HepG2 (cell line): Measurements from ENCODE around the gene FTL. TPM values are rescaled to one million over a fixed set of nuclear protein-coding genes. Genes with fewer than 3 reads are reported as not detected.

Experiments
- ARNT ChIP-seq: fragments of 450-650 bp; IDR thresholded peaks from 2 replicates; pipeline ENCODE4 v1.6.1; 2017
- CENPT ChIP-seq: sonication (generic); formaldehyde crosslinking; IDR thresholded peaks from 2 replicates; pipeline ENCODE4 v1.8.0; 2022; ENCODE audit warnings: low read depth, mild to moderate bottlenecking, moderate library complexity, missing genetic modification reagents
- CREBL2 ChIP-seq: sonication (generic); formaldehyde crosslinking; IDR thresholded peaks from 2 replicates; pipeline ENCODE4 v1.8.1; 2023; ENCODE audit warnings: missing genetic modification reagents, mild to moderate bottlenecking, borderline replicate concordance
- ERF ChIP-seq: IDR thresholded peaks from 2 replicates; pipeline ENCODE4 v1.6.1; 2018; ENCODE audit warnings: missing biosample characterization, missing genetic modification reagents
- GLMP ChIP-seq: sonication (generic); formaldehyde crosslinking; IDR thresholded peaks from 2 replicates; pipeline ENCODE4 v1.9.0; 2021; ENCODE audit warnings: missing genetic modification reagents, mild to moderate bottlenecking, borderline replicate concordance
- KLF6 ChIP-seq: IDR thresholded peaks from 2 replicates; pipeline ENCODE4 v1.8.0; 2016; ENCODE audit warnings: missing biosample characterization, missing genetic modification reagents
- TAF15 ChIP-seq: fragments of 200-400 bp; formaldehyde crosslinking; IDR thresholded peaks from one replicate; pipeline ENCODE4 v1.6.1; 2018; ENCODE audit warnings: mild to moderate bottlenecking, low read depth, low read length; ENCODE audit not compliant: poor library complexity, severe bottlenecking
- ZBTB3 ChIP-seq: sonication (generic); formaldehyde crosslinking; IDR thresholded peaks from 2 replicates; pipeline ENCODE4 v1.4.0; 2020; ENCODE audit warnings: low read depth, mild to moderate bottlenecking, moderate library complexity, missing genetic modification reagents, borderline replicate concordance
- ZKSCAN8 ChIP-seq: IDR thresholded peaks from 2 replicates; pipeline ENCODE4 v1.6.1; 2016; ENCODE audit warnings: borderline replicate concordance, missing genetic modification reagents, missing compliant biosample characterization
- ZNF282 ChIP-seq: fragments of 450-650 bp; IDR thresholded peaks from 2 replicates; pipeline ENCODE4 v1.6.1; 2018; ENCODE audit not compliant: partially characterized antibody
- ZNF446 ChIP-seq: sonication (generic); formaldehyde crosslinking; IDR thresholded peaks from 2 replicates; pipeline ENCODE4 v1.5.0; 2020; ENCODE audit warnings: mild to moderate bottlenecking, missing genetic modification reagents
- ZNF607 ChIP-seq: sonication (generic); formaldehyde crosslinking; IDR thresholded peaks from 2 replicates; pipeline ENCODE4 v1.5.1; 2020; ENCODE audit warnings: missing genetic modification reagents, mild to moderate bottlenecking, borderline replicate concordance
- ZNF644 ChIP-seq: IDR thresholded peaks from 2 replicates; pipeline ENCODE4 v1.6.1; 2016; ENCODE audit warnings: low read depth
- ZNF773 ChIP-seq: sonication (generic); formaldehyde crosslinking; IDR thresholded peaks from 2 replicates; pipeline ENCODE4 v1.4.0; 2020; ENCODE audit warnings: missing genetic modification reagents, borderline replicate concordance
- polyA plus RNA-seq, 8 experiments: library from polyadenylated mRNA; depleted of rRNA in 3 of 8; stranded (reverse) in 7 of 8; unstranded in 1 of 8; fragments of >200 nt; fragmentation: Illumina TruSeq in 4 of 8; extraction: Trizol in 4 of 8; gene quantifications; 2 replicates each; pipeline versions ENCODE4 v1.2.1 to v1.2.3, GENCODE V29; 2011 to 2016; ENCODE audit warnings: low read depth in 4 of 8, missing spikeins in 1 of 8, mixed read lengths in 1 of 8; ENCODE audit not compliant: insufficient read depth in 1 of 8
- total RNA-seq, 5 experiments: library from RNA; depleted of rRNA; stranded (reverse); fragments of >200 nt; fragmentation: Illumina TruSeq; extraction: Trizol; gene quantifications; 2 replicates each; pipeline ENCODE4 v1.2.3, GENCODE V29; 2016; ENCODE audit warnings: low read depth in 1 of 5
- TF ChIP-seq, protein P1 (sequence below): sonication (generic); formaldehyde crosslinking; IDR thresholded peaks from 2 replicates; pipeline ENCODE4 v1.4.0; 2020; ENCODE audit warnings: missing genetic modification reagents, mild to moderate bottlenecking, borderline replicate concordance
- TF ChIP-seq, protein P2 (sequence below): sonication (generic); formaldehyde crosslinking; IDR thresholded peaks from 2 replicates; pipeline ENCODE4 v1.9.0; 2022; ENCODE audit warnings: missing genetic modification reagents, mild to moderate bottlenecking, borderline replicate concordance
- TF ChIP-seq, protein P3 (sequence below): sonication (generic); formaldehyde crosslinking; IDR thresholded peaks from 2 replicates; pipeline ENCODE4 v1.4.0; 2020; ENCODE audit warnings: mild to moderate bottlenecking, missing genetic modification reagents

FTL gene
- total and polyA plus RNA-seq, 2 of the 13 experiments (the other 11 are each of a cell fraction or from before 2014, with no cell fraction given): 2,721 to 8,800 TPM

DNA sequence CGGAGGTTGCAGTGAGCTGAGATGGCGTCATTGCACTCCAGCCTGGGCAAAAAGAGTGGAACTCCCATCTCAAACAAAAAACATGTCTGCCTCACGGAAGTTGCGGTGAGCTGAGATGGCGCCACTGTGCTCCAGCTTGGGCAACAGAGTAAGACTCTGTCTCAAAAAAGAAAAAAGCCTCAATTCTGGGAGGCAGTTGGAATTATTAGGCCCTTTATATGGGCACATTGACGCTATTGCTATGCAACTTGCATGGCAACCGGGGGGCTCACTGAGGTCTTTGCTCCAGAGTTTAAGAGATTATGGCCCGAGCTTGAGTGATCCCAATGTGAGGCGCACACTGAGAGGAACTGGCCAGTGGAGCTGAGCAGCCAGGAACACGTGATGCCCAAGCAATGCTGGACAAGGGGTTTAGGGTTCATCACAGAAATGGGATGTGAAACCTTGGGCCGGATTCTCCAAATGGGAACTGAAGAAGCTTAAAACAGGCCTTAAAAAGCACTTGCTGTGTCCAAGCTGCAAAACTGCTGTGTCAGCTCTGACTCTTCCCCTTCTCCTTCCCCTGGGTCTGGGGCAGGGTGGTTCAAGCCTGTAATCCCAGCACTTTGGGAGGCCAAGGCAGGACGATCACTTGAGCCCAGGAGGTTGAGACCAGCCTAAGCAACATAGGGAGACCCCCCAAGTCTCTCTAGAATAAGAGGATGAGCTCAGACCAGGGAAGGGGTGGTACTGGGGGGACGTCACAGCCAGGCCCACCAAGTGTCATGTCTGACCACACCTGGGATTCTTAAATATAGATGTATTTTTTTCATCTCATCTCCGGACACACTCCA lies 2.5 kb downstream of the FTL start (continued):
- TF ChIP-seq GLMP (CRISPR knock-in tag) (no peak), ZNF607 (no peak), ARNT (no peak), ZNF446 (no peak), CREBL2 (CRISPR knock-in tag) (no peak), ZNF773 (CRISPR knock-in tag) (no peak), ZNF644 (CRISPR knock-in tag) (peak; percentile 24; the same call in 1 of the 2 replicates), KLF6 (CRISPR knock-in tag) (peak; percentile 30; the same call in 1 of the 2 replicates), ERF (peak; percentile 12; the same call in 1 of the 2 replicates), ZBTB3 (no peak), TAF15 (no peak), ZKSCAN8 (CRISPR knock-in tag) (no peak; the same call in 1 of the 2 replicates), ZNF282 (no peak), CENPT (CRISPR knock-in tag) (no peak)
- TF ChIP-seq, protein P1, sequence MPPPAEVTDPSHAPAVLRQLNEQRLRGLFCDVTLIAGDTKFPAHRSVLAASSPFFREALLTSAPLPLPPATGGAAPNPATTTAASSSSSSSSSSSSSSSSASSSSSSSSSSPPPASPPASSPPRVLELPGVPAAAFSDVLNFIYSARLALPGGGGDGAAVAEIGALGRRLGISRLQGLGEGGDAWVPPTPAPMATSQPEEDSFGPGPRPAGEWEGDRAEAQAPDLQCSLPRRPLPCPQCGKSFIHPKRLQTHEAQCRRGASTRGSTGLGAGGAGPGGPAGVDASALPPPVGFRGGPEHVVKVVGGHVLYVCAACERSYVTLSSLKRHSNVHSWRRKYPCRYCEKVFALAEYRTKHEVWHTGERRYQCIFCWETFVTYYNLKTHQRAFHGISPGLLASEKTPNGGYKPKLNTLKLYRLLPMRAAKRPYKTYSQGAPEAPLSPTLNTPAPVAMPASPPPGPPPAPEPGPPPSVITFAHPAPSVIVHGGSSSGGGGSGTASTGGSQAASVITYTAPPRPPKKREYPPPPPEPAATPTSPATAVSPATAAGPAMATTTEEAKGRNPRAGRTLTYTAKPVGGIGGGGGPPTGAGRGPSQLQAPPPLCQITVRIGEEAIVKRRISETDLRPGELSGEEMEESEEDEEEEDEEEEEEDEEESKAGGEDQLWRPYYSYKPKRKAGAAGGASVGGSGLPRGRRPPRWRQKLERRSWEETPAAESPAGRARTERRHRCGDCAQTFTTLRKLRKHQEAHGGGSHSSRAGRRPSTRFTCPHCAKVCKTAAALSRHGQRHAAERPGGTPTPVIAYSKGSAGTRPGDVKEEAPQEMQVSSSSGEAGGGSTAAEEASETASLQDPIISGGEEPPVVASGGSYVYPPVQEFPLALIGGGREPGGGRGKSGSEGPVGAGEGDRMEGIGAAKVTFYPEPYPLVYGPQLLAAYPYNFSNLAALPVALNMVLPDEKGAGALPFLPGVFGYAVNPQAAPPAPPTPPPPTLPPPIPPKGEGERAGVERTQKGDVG (CRISPR knock-in tag): peak; percentile 89
- TF ChIP-seq, protein P2, sequence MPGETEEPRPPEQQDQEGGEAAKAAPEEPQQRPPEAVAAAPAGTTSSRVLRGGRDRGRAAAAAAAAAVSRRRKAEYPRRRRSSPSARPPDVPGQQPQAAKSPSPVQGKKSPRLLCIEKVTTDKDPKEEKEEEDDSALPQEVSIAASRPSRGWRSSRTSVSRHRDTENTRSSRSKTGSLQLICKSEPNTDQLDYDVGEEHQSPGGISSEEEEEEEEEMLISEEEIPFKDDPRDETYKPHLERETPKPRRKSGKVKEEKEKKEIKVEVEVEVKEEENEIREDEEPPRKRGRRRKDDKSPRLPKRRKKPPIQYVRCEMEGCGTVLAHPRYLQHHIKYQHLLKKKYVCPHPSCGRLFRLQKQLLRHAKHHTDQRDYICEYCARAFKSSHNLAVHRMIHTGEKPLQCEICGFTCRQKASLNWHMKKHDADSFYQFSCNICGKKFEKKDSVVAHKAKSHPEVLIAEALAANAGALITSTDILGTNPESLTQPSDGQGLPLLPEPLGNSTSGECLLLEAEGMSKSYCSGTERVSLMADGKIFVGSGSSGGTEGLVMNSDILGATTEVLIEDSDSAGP (CRISPR knock-in tag): peak; percentile 62; the same call in 1 of the 2 replicates
- TF ChIP-seq, protein P3, sequence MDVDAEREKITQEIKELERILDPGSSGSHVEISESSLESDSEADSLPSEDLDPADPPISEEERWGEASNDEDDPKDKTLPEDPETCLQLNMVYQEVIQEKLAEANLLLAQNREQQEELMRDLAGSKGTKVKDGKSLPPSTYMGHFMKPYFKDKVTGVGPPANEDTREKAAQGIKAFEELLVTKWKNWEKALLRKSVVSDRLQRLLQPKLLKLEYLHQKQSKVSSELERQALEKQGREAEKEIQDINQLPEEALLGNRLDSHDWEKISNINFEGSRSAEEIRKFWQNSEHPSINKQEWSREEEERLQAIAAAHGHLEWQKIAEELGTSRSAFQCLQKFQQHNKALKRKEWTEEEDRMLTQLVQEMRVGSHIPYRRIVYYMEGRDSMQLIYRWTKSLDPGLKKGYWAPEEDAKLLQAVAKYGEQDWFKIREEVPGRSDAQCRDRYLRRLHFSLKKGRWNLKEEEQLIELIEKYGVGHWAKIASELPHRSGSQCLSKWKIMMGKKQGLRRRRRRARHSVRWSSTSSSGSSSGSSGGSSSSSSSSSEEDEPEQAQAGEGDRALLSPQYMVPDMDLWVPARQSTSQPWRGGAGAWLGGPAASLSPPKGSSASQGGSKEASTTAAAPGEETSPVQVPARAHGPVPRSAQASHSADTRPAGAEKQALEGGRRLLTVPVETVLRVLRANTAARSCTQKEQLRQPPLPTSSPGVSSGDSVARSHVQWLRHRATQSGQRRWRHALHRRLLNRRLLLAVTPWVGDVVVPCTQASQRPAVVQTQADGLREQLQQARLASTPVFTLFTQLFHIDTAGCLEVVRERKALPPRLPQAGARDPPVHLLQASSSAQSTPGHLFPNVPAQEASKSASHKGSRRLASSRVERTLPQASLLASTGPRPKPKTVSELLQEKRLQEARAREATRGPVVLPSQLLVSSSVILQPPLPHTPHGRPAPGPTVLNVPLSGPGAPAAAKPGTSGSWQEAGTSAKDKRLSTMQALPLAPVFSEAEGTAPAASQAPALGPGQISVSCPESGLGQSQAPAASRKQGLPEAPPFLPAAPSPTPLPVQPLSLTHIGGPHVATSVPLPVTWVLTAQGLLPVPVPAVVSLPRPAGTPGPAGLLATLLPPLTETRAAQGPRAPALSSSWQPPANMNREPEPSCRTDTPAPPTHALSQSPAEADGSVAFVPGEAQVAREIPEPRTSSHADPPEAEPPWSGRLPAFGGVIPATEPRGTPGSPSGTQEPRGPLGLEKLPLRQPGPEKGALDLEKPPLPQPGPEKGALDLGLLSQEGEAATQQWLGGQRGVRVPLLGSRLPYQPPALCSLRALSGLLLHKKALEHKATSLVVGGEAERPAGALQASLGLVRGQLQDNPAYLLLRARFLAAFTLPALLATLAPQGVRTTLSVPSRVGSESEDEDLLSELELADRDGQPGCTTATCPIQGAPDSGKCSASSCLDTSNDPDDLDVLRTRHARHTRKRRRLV (CRISPR knock-in tag): no peak
